GM21423 (cell line): ENCODE measurements around the gene LIPG.
"Not testable (repeated sequence)": the region's sequence is repeated elsewhere in the genome, so short reads cannot be mapped to it uniquely, and the experiment has no call there.

Experiments used
- ATAC-seq: cut with Tn5 transposase; IDR thresholded peaks from one replicate; pipeline ENCODE4 v1.9.1; 2021; ENCODE audit warnings: mild to moderate bottlenecking, moderate library complexity; ENCODE audit not compliant: unreplicated experiment

Gene LIPG

GRCh38 chr18:49570836-49571235 lies 9.0 kb downstream of the LIPG start:
- ATAC-seq: no peak

DNA sequence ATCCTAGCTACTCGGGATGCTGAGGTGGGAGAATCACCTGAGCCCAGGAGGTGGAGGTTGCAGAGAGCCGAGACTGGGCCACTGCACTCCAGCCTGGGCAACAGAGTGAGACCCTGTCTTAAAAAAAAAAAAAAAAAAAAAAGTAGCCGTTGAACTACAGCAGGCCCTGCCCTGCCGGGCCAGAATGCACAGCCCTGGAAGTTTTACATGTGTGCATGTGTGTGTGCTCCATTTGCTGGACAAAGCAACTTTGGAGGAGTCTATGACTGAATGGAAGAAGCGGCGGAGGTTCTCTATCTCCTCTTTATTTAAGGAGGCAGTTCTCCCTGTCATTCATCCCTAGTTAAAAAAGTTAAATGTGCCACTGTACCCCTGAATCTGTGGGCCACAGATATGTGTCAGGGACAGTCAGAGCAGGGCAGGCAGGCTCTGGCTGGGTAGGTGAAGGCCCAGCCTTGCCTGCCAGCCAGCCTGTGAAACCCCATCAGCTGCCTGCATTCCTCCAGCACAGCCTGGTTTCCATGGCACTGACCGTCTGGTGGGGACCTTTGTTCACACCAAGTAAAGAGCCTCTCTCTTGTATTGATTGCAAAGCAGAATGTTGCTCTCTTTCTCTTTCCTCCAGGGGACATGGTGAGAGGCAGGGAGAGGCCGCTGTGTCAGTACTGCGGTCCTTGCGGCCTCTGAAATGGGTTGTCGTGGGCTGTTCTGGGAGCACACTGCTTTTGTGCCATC lies 10.9 kb downstream of the LIPG start:
- ATAC-seq: no peak

DNA sequence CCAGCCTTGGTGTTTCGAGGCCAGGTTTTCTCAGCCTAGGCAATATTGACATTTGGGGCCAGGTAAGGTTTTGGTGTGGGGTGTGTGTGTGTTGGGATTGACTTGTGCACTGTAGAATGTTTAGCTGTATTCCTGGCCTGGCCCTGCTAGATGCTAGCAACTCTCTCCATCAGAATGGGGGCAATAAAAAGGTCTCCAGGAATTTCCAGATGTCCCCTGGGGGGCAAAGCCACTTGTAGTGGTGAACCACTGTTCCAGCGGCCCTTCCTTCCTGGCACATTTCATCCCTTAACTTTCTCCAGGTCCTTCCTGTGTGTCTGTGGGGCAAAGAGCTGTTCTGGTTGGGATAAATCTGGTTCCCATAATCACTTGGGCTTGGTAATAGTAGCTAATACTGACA lies 12.0 kb downstream of the LIPG start:
- no peak for ATAC-seq

- not testable (repeated sequence) for ATAC-seq
These were observed 17.2 kb downstream of the LIPG start for GRCh38 chr18:49579041-49579440.

DNA sequence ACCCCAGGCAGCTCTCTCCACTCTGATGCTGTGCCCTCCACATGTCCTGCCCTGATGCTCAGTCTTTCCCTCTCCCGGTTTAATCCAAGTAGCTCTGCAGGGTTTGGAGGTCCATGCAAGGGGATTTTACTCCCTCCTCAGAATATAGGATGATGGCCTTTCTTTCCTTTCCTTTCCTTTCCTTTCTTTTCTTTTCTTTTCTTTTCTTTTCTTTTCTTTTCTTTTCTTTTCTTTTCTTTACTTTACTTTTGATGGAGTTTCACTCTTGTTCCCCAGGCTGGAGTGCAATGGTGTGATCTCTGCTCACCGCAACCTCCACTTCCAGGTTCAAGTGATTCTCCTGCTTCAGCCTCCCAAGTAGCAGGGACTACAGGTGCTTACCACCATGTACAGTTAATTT lies 17.7 kb downstream of the LIPG start:
- ATAC-seq: not testable (repeated sequence)

- ATAC-seq: no peak
These were observed 18.4 kb downstream of the LIPG start for GRCh38 chr18:49580279-49580678.

- no peak for ATAC-seq
These were observed 19.5 kb downstream of the LIPG start for GRCh38 chr18:49581371-49581770.

DNA sequence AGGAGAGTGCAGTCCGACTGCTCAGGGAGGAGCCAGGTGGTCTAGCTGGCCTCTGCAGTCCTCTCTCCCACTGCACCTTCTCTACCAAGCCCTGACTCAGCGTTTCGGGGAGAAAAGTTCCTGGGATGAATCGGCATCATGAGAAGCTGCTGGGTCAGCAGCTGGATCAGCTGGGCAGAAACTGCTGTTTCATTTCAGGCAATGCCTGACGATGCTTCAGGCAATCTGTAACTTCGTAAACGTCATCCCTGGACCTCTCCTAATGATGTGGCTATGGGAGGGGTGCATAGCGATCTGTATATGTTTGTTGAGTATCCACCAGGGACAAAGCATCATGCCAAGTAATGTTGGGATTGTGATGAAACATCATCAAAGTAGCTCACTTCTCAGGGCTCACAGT lies 20.7 kb downstream of the LIPG start:
- no peak for ATAC-seq

DNA sequence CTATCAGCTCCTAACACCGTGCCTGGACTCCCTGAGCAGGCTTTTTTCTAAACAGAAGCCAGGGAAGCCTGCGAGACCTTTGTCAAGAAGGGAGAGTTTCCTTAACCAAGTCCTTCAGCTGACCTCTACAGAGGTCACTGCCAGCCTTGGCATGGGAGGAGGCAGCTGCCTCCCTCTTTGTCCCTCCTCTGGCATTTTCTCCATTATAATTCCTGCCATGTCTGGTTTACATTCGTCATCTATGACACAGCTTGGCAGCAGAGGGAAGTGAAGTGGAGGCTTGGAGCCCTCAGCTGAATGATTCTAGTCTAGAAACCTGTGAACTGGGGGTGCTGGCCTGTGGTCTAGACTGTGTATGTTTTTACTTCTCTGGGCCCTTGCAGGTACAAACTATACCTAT lies 22.5 kb downstream of the LIPG start:
- no peak for ATAC-seq

DNA sequence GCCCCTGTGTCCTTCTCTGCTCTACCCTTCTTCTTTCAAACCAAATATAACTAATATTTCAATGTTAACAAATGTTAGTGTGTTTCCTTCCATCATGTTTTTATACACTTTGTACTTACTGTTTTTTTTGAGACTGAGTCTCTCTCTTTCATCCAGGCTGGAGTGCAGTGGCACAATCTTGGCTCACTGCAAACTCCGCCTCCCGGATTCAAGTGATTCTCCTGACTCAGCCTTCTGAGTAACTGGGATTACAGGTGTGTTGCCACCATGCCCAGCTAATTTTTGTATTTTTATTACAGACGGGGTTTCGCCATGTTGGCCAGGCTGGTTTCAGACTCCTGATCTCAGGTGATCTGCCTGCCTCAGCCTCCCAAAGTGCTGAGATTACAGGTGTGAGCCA lies 23.1 kb downstream of the LIPG start:
- not testable (repeated sequence) for ATAC-seq

DNA sequence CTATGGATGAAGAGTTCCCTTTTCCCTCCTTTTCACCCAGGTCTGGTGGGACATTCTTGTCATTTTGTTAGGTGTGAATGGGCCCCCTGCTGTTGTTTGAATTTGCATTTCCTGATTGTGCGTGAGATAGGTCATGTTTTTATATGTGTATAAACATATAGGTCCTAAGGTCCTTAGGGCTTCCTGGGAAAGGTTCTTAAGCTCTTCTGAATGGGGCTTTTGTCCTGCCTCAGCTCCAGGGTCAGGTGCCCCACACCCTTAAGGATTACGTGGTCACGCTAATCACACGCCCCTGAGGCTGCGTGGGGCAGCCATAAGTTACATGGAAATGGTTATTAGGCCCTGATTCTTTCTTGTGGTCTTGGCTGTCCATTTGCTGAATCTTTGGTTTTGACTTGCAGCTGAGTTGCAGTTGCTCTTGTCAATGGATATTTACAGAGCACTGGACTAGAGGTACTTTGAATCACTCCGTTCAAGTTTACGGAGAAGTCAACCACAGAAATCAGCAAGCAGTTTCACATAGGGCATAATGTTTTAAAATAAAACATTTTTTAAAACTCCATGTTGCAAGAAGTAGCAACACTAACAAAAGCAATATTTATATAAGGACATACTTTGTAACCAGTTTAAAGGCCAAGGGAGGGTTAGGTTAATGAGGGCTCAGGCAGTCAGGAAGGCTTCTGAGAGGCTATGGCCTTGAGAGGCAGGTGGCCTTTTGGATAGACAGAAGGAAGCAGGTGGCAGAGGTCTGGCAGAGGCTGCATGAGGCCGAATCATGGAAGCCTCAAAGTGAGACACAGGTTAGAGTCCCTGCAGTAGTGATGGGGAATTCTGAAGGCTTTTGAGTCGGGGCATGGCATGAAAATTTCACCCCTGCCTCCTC lies 24.2 kb downstream of the LIPG start:
- no peak for ATAC-seq

GRCh38 chr18:49588171-49588570 lies 26.3 kb downstream of the LIPG start:
- ATAC-seq: no peak

GRCh38 chr18:49588971-49589370 lies 27.1 kb downstream of the LIPG start:
- ATAC-seq: no peak

- no peak for ATAC-seq
These were observed 28.8 kb downstream of the LIPG start for GRCh38 chr18:49590608-49591007.

DNA sequence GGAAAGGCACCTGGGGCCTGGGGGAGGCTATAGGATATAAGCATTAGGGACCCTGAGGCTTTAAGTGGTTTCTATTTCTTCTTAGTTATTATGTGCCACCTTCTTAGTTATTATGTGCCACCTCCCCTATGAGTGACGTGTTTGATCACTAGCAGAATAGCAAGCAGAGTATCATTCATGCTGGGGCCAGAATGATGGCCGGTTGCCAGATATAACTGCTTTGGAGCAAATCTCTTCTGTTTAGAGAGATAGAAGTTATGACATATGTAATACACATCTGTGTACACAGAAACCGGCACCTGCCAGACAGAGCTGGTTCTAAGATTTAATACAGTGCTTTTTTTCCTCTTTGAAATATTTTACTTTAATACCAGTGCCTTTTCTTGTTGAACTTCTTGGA lies 29.4 kb downstream of the LIPG start:
- no peak for ATAC-seq

DNA sequence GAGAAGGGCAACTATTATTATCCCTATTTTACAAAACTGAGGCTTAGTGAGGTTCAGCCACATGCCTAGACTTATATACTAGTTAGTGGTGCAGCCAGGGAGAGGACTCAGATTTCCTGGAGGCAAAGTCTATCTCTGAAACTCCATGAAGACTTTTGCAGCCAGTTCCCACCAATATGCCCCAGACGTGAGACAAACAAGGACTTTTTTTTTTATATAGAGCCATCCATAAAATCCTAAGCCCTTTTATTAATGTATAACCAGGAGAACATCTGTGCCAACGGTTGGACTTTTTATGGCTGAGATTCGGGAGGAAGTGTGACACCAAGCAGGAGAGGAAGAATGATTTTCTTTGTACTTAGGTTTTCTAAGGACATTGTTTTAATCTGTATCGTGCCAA lies 29.9 kb downstream of the LIPG start:
- ATAC-seq: no peak

DNA sequence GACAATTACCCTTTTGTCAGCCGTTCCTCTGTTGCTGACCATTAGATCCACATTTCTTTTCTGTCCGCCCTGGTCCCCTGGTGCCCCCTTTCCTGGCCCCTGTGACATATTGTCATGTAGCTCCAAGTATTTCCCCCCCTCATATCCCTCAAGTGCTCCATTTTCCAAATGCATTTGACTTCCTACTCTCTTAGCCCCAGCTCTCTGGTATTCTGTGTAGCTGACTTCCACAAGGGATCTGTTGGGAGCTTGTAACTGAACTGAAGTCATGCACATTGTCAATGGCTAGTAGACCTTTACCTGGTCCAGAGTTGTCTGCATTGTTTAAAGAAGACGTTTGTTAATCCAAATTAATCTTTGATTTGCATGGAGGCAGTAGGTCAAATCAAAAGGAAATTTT lies 34.8 kb downstream of the LIPG start:
- ATAC-seq: no peak

DNA sequence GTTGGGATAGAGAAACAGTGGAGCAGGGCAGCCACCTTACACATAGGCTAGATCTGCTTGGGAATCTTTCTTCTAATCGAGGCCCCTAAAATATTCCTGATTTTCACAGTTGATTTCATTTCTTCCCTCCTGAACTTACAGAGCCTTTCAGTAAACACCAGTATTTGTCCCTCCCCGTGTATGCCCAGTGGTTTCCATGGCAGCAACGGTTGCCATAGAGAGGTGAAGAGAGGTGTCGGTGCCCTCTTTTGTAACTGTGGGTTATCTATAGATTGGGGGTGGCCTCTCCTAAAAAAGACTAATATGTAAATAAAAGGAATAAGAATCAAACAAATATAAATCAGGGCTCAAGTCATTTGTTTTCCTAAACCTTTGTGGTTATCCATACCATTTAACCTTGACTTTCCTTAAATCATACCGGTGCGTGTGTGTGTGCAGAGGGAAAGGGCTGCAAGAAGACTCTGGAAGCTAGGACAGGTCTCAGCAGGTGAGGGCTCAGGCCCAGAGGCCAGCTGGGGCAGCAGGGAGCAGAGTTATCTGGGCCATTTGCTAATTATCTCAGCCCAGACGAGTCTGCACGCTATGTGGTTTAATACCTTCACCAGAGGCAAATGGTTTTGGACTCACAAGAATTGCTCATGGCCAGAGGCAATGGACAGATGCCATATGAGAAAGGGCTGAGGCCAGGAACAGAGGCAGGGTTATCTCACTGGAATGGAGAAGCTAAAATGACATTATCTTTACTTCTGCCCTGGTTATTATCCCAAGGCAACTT lies 35.5 kb downstream of the LIPG start:
- no peak for ATAC-seq

GRCh38 chr18:49601211-49601610 lies 39.4 kb downstream of the LIPG start:
- ATAC-seq: no peak

- no peak for ATAC-seq
These were observed 46.8 kb downstream of the LIPG start for GRCh38 chr18:49608366-49609255.
